HG03342 (cell line): Measurements from ENCODE around the gene PLIN3.
"Not testable (repeated sequence)": the region's sequence is repeated elsewhere in the genome, so short reads cannot be mapped to it uniquely, and the experiment has no call there.

ENCODE experiments used
- ATAC-seq: cut with Tn5 transposase; IDR thresholded peaks from one replicate; pipeline ENCODE4 v1.9.1; 2021; ENCODE audit warnings: mild to moderate bottlenecking, moderate library complexity; ENCODE audit not compliant: unreplicated experiment

PLIN3 gene

GRCh38 chr19:4847190-4847973 lies 20.1 kb downstream of the PLIN3 start:
- no peak for ATAC-seq

GRCh38 chr19:4845975-4846374 lies 21.5 kb downstream of the PLIN3 start:
- not testable (repeated sequence) for ATAC-seq

- no peak for ATAC-seq
Measured at GRCh38 chr19:4844348-4845179, 22.9 kb downstream of the PLIN3 start.

- ATAC-seq: no peak
Measured at GRCh38 chr19:4843647-4843965, 23.9 kb downstream of the PLIN3 start.

GRCh38 chr19:4839192-4839591 lies 28.3 kb downstream of the PLIN3 start:
- ATAC-seq: no peak

- no peak for ATAC-seq
Measured at GRCh38 chr19:4832776-4833175, 34.7 kb downstream of the PLIN3 start.

- not testable (repeated sequence) for ATAC-seq
Measured at GRCh38 chr19:4831979-4832340, 35.5 kb downstream of the PLIN3 start.

- peak; percentile 62 for ATAC-seq
Measured at GRCh38 chr19:4831304-4831978, 36.0 kb downstream of the PLIN3 start, which contains the start of gene TICAM1. TICAM1 (minus strand) TSS chr19:4831712; CDS start chr19:4818377, 13,335 bp downstream.

GRCh38 chr19:4830768-4831265 lies 36.6 kb downstream of the PLIN3 start:
- ATAC-seq: peak; percentile 4

- no peak for ATAC-seq
Measured at GRCh38 chr19:4830332-4830731, 37.1 kb downstream of the PLIN3 start.

GRCh38 chr19:4829001-4829712 lies 38.3 kb downstream of the PLIN3 start:
- no peak for ATAC-seq

GRCh38 chr19:4823577-4823976 lies 43.9 kb downstream of the PLIN3 start:
- ATAC-seq: no peak

GRCh38 chr19:4822354-4822753 lies 45.1 kb downstream of the PLIN3 start:
- ATAC-seq: not testable (repeated sequence)

- ATAC-seq: no peak
Measured at GRCh38 chr19:4821265-4821664, 46.2 kb downstream of the PLIN3 start.

- ATAC-seq: no peak
Measured at GRCh38 chr19:4817467-4818277, 49.8 kb downstream of the PLIN3 start.

GRCh38 chr19:4816950-4817278 lies 50.6 kb downstream of the PLIN3 start:
- no peak for ATAC-seq

GRCh38 chr19:4816202-4816949 lies 51.1 kb downstream of the PLIN3 start:
- no peak for ATAC-seq

GRCh38 chr19:4815426-4816201 lies 51.9 kb downstream of the PLIN3 start:
- no peak for ATAC-seq
